NCI-H2107 treated with DMSO at 0.1 percent for 48 hours (cell line): ENCODE results near the gene GPR37L1.

Source experiments
- DNase-seq: peaks from one replicate; lab custom pipeline; 2025; ENCODE audit not compliant: unreplicated experiment; lab: John Stamatoyannopoulos, UW

Gene GPR37L1

GRCh38 chr1:202154148-202154765 lies 31.5 kb downstream of the GPR37L1 start:
- DNase-seq = no peak

- DNase-seq = peak; percentile 91
Measured at GRCh38 chr1:202154766-202155477, 32.2 kb downstream of the GPR37L1 start.

GRCh38 chr1:202155478-202156021 lies 32.8 kb downstream of the GPR37L1 start:
- DNase-seq = no peak

DNA sequence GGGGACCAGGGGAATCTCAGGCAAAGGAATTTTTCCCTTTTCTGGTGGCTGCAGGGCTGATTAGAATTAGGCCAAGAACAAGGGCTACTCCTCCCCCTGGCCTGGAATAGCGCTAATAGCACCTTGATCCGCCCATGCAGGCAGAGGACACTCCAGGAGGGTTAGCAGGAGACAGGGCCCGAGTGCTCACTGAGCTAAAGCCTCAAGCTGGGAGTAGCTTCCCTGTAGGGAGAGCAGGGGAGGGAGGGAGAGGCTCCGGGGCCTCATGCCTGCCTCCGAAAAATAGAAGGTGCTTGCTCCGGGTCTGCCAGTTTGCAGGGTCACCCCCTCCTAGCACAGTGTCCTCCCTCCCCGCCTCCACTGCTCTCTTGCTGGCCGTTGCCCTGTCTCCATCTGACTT lies 33.9 kb downstream of the GPR37L1 start:
- no peak for DNase-seq

DNA sequence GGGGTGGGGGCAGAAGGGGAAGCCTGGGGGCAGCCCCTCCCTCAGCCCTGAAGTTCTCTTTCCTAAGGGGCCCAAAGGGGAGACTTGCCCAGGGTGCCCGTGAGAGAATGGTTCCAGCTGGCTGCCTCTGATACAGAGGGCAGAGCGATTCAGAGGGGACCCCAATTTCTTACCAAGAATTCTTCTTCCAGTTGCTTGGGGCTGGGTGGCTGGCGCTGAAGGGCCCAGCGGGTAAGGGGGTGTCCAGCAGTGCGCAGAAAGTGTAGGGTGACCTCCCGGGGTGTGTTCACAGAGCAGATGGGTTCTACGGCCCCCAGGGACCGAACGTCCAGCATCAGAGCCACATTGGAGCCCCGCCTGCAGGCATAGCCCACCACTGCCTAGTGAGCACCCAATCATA lies 35.2 kb downstream of the GPR37L1 start:
- DNase-seq = no peak

DNA sequence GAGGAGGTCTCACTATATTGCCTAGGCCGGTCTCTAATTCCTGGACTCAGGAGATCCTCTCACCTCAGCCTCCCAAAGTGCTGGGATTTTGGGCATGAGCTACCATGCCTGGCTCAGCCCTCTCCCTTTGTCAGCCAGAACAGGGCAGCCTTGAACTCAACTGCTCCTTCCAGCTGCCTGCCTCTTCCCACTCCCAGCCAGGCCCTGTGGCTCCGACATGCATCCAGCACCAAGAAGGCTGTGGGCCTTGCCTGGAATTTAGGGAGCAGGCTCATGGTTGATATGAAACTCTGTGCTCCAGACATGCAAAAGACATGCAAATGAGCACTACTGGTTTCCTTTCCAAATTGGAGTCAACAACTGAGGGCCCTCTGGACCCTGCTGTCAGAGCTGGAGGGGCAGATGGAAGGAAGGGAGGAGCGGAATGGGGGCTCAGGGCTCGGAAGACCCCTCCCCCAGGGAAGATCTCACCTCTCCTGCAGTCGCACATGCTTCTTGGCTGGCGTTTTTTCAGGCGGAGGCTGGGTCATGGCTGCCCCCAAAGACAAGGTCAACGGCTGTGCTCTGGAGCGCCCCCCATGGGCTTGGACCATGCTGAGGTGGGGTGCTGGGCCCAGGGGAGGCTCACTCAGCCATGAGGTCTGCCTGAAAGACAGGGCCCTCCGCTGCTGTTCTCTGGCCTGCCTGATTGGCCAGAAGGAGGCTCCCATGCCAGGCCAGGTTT lies 36.3 kb downstream of the GPR37L1 start:
- no peak for DNase-seq

GRCh38 chr1:202159534-202160371 lies 37.0 kb downstream of the GPR37L1 start:
- DNase-seq = no peak

- no peak for DNase-seq
Measured at GRCh38 chr1:202160377-202160940, 37.7 kb downstream of the GPR37L1 start, which contains the start of gene PTPN7. TSS of gene PTPN7 (minus strand) at chr1:202160602. CDS start at chr1:202159402, 1,200 bp downstream.

DNA sequence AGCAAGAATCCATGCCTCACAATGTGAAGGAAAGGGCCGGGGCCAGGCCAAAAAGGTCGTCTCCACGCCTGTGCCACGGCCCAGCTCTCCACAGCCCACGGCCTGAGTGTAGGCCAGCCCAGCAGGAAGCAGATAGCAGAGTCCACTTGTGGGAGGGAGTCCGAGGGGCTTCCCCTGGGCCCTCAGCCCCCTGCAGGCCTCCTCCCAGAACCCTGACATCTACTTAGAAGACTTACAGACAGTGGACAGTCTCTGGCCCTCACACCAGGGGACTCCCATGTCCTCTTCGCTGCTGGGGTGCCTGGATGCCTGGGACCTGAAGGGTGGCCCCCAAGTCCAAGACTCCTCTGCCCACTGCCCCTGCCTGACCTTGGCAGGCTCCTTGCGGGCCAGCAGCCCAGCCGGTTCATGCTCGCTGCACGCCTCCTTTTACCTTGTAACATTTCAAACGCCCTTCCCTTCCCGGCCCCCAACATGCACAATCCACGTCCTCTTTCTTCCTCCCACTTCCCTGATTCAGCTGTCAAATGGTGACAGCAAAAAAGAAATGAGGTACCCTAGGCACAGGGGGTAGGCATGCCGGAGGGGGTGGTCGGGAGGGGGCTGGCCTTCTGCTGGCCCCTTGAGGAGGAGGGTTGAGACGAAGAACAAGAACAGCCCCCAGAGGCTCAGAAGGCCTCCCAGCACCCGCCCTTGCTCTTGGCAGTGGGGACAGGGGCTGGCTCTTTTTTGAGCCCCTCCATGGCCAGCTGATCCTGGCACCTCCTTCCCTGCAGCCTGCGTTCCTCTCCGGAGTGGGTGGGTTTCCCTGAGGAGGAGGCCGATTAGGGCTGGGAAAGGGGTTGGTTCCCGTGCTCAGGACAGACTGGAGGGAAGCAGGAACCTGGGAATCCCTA lies 38.7 kb downstream of the GPR37L1 start:
- no peak for DNase-seq

DNA sequence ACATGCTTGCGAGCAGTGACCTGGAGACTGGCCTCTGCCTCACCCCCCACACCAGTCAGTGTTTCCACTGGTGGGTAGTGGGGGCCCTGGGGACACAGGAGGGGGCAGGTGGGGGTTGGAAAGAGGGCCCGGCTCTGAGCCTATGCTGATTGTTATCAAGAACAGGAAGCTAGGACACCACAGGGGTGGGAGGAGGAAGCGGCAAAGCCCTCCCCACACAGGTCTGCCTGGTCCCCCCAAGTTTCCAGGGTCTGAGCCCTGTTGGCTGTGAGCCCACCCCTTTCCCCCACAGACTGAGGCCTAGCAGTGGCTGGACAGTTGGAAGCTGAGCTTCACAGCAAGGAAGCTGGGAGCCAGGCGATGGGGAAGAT lies 39.3 kb downstream of the GPR37L1 start:
- DNase-seq = no peak

DNA sequence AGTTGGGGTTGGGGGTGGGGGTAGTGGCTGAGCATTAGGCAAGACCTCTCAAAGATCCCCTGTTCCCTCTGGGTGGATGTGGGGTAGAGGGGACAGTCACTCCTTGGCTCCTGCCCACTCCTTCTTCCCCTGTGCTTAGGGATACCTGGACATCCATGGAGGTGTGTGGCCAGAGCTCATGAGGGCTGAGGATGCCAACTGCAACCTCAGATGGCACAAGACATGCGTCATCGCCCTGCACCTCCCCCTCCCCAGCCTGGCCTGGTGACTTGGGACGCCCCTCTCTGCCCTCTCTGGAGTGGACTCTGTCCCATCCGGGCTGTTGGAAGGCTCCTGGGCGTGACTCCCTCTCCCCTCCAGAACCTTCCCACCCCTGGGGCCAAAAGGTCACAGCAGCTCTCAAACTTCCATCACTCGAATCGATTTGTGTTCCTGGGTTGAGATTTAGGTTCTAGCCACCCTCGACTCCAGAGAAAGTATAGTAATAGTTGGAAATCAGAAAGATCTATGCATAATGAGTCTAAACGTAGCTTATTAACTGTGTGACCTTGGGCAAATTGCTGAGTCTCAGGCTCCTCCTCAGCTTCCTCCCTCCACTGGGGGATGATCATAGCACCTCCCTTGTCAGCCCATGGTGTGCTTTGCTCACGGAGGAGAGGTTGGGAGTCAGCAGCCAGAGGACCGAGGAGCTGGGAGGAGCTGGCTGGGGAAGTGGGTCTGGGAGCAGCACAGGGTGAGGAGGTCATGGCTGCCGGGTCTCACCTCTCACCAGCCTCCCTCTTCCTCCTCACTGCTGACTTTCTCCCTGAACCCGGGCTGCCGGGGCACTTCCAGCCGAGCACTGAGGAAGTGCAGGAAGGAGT lies 39.9 kb downstream of the GPR37L1 start:
- DNase-seq = no peak

- no peak for DNase-seq
Measured at GRCh38 chr1:202163281-202164270, 40.9 kb downstream of the GPR37L1 start.

- no peak for DNase-seq
Measured at GRCh38 chr1:202164271-202165037, 41.7 kb downstream of the GPR37L1 start.

DNA sequence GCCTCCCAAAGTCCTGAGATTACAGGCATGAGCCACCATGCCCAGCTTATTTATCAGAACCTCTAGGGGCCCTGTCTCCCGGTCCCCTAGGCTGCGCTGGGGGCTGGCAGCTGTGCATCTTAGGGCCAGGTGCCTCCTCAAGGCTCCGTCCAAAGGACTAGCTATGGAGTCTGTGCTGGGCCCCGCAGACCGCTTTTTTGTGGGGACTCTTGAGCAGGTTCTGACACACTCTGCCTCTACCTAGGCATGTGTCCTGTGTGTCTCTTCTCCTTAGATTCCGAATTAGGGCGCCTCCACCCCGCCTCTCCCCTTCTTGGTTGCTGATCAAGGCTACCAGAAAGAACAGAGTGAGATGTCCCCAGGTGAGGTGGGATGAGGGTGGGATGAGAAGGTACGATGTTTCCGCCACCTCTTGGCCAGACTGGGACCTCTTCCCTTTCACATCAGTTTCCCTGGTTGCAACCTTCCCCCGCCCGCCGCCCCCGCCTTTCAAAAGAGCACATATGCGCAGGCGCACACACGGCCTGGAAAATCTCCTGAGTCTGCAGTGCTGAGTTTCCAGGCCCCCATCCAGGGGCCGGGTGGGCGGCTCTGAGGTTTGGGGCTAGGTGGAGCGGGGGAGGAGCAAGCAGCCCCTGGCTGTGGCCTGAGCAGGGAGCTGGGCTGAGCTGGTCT lies 42.7 kb downstream of the GPR37L1 start:
- no peak for DNase-seq

DNA sequence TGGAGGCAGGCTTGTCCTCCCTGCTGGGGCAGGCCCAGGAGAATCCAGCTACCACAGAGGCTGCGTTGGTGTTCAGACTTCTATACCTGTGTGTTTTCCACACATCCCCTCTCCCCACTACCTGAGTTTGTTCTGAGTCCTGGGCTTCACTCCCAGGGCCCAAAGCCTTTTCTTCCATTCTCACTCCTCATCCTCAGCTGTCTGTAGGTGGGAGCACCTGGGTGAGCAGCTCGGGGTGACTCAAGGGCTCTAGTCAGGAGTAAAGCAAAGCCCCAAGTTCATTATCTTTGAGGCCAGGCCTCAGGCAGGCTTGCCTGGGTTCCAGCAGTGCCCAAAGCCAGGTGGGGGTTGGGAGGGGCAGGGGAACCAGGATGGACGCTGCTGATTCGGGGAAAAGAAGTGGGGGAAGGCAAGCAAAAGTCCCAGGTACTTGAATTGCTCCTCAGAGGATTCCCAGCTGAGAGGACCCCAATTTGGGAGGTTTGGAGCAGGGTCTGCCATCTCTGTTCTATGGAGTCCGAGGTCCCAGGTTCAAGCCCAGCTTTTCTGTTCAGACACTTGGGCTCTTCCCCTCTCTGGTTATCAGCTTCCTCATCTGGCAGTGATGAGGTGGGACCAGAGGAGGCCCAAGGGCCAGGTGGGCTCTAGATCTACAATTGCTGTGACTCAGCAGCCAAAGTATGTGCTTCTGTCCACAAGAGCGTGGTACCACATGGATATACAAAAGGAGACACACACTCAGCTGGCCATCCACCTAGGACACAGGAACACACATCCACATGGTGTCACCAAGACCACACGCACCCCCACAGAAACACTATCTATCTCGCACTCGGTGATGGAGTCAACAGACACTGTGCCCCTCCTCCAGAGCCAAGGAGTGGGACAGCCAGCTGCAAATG lies 43.5 kb downstream of the GPR37L1 start:
- no peak for DNase-seq
